Trophoblast cell (in vitro differentiated cells and primary cell): ENCODE data around the gene MAP2K4.
A peak's percentile ranks its signal among the peaks of the same experiment; 100 is the strongest.

ENCODE experiments used
- DNase-seq, 2 donors: peaks; one replicate each; pipeline ENCODE4 v3.0.0-alpha.2; 2016
- H2AFZ ChIP-seq: 2 replicates; pipeline ENCODE4 v1.6.1; 2013; ENCODE audit warnings: low read length, moderate library complexity, mild to moderate bottlenecking; ENCODE audit not compliant: insufficient read depth, poor library complexity
- H2AK5ac ChIP-seq: 2 replicates; pipeline ENCODE4 v1.6.1; 2013; ENCODE audit warnings: mild to moderate bottlenecking, low read length
- H2BK120ac ChIP-seq: 2 replicates; pipeline ENCODE4 v1.6.1; 2013; ENCODE audit warnings: low read length, mild to moderate bottlenecking, moderate library complexity; ENCODE audit not compliant: insufficient read depth, poor library complexity
- H2BK12ac ChIP-seq: 2 replicates; pipeline ENCODE4 v1.6.1; 2013; ENCODE audit warnings: mild to moderate bottlenecking, low read length, moderate library complexity
- H2BK5ac ChIP-seq: 2 replicates; pipeline ENCODE4 v1.6.1; 2013; ENCODE audit warnings: low read length, low read depth, moderate library complexity, mild to moderate bottlenecking; ENCODE audit not compliant: poor library complexity
- H3K14ac ChIP-seq: 2 replicates; pipeline ENCODE4 v1.6.1; 2013; ENCODE audit warnings: mild to moderate bottlenecking, low read length
- H3K18ac ChIP-seq: 2 replicates; pipeline ENCODE4 v1.6.1; 2013; ENCODE audit warnings: mild to moderate bottlenecking, low read length
- H3K23ac ChIP-seq: 2 replicates; pipeline ENCODE4 v1.6.1; 2013; ENCODE audit warnings: low read length
- H3K27ac ChIP-seq: 2 replicates; pipeline ENCODE4 v1.5.1; 2013; ENCODE audit warnings: low read depth, mild to moderate bottlenecking, inconsistent platforms, low read length, moderate library complexity
- H3K27me3 ChIP-seq: 2 replicates; pipeline ENCODE4 v1.6.1; 2013; ENCODE audit warnings: inconsistent platforms, mild to moderate bottlenecking, low read length, moderate library complexity; ENCODE audit not compliant: insufficient read depth
- H3K36me3 ChIP-seq, 2 experiments: 1 replicate in 1 of 2; 2 replicates in 1 of 2; pipeline ENCODE4 v1.6.1; 2013; ENCODE audit warnings: low read length in 2 of 2, mild to moderate bottlenecking in 2 of 2, moderate library complexity in 1 of 2; ENCODE audit not compliant: insufficient read depth in 2 of 2, control insufficient read depth in 1 of 2
- H3K4ac ChIP-seq: 2 replicates; pipeline ENCODE4 v1.6.1; 2013; ENCODE audit warnings: low read depth, mild to moderate bottlenecking, low read length, moderate library complexity
- H3K4me1 ChIP-seq, 2 experiments: 1 replicate in 1 of 2; 2 replicates in 1 of 2; pipeline ENCODE4 v1.6.1; 2013; ENCODE audit warnings: low read length in 2 of 2, mild to moderate bottlenecking in 2 of 2, moderate library complexity in 1 of 2; ENCODE audit not compliant: insufficient read depth in 2 of 2, control insufficient read depth in 1 of 2
- H3K4me2 ChIP-seq: 2 replicates; pipeline ENCODE4 v1.6.1; 2013; ENCODE audit warnings: inconsistent platforms, mild to moderate bottlenecking, low read length, moderate library complexity
- H3K4me3 ChIP-seq: 2 replicates; pipeline ENCODE4 v1.5.1; 2013; ENCODE audit warnings: mild to moderate bottlenecking, low read depth, low read length, inconsistent platforms
- H3K79me1 ChIP-seq: one replicate; pipeline ENCODE4 v1.6.1; 2013; ENCODE audit warnings: low read length
- H3K79me2 ChIP-seq: 2 replicates; pipeline ENCODE4 v1.6.1; 2013; ENCODE audit warnings: low read length, mild to moderate bottlenecking; ENCODE audit not compliant: control insufficient read depth, insufficient read depth, poor library complexity
- H3K9ac ChIP-seq: 2 replicates; pipeline ENCODE4 v1.6.1; 2013; ENCODE audit warnings: mild to moderate bottlenecking, low read length
- H3K9me3 ChIP-seq: 2 replicates; pipeline ENCODE4 v1.6.1; 2013; ENCODE audit warnings: low read depth, mild to moderate bottlenecking, control low read depth, inconsistent platforms, low read length; ENCODE audit not compliant: insufficient read depth
- H4K12ac ChIP-seq: 2 replicates; pipeline ENCODE4 v1.6.1; 2013; ENCODE audit warnings: low read depth, mild to moderate bottlenecking, low read length, moderate library complexity
- H4K8ac ChIP-seq: 2 replicates; pipeline ENCODE4 v1.6.1; 2013; ENCODE audit warnings: low read depth, mild to moderate bottlenecking, low read length, moderate library complexity
- H4K91ac ChIP-seq: one replicate; pipeline ENCODE4 v1.6.1; 2013; ENCODE audit warnings: low read depth, mild to moderate bottlenecking, low read length, moderate library complexity
- WGBS: extraction: QIAGEN DNeasy Blood & Tissue Kit; methylation state at CpG from one replicate; pipeline ENCODE4 v1.1.7; 2013; ENCODE audit warnings: missing lambda C conversion rate; ENCODE audit not compliant: insufficient read length, insufficient coverage; ENCODE audit errors: extremely low coverage; 5-methylcytosine and 5-hydroxymethylcytosine counted together

The MAP2K4 gene

DNA sequence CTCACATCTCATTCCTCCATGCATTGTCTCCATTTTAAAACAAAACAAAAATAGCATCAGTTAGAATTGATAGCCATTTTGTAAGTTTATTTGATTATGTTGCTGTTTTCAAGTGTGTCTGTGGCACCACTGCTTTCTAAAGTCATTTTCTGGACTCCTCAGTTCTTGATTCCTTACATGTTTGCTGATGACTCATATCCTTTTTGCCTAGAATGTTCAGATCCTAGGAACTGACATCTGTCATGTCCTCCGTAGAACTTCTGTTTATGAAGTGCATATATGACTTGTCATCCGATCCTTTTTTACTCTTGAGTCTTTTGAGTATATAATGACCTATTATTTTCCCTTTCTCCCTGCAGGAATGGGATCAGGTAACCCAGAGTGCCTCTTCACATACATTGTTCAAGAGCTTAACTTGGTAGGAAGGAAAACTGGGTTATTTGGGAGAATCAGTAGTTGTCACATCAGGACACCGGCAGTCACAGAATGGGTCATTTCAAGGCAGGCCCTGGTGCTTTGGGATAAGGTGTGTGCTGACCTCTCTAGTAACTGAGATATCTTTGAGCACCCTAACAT is 69.2 kb downstream of the MAP2K4 start:
- Histone ChIP-seq H2BK12ac (no peak overlapping the region), H3K9ac (no peak overlapping the region), H3K14ac (no peak overlapping the region), H3K27ac (no peak overlapping the region), H3K4me1 (peaks cover 2 to 7% of the 10 kb centered on the region in 2 experiments), H2AK5ac (no peak overlapping the region), H3K18ac (no peak overlapping the region), H4K91ac (no peak overlapping the region), H3K4me3 (no peak overlapping the region), H4K12ac (no peak overlapping the region), H3K79me1 (no peaks in the 10 kb centered on the region), H3K36me3 (no peaks in the 10 kb centered on the region), H3K4ac (no peak overlapping the region), H2AFZ (no peak overlapping the region), H3K9me3 (no peaks in the 10 kb centered on the region), H3K27me3 (no peaks in the 10 kb centered on the region), H3K23ac (no peak overlapping the region), H3K79me2 (no peaks in the 10 kb centered on the region), H4K8ac (no peak overlapping the region), H2BK5ac (no peak overlapping the region), H2BK120ac (no peak overlapping the region), H3K4me2 (no peak overlapping the region)
- peak in 1 of 2 donors; percentile 54 for DNase-seq
- WGBS, result no CpG with 5 or more reads among the region's 3 CpGs

GRCh38 chr17:12094336-12094735 is 73.7 kb downstream of the MAP2K4 start:
- no CpG with 5 or more reads among the region's 2 CpGs for WGBS
- Histone ChIP-seq H3K27ac (no peak overlapping the region), H3K23ac (no peak overlapping the region), H3K79me1 (no peaks in the 10 kb centered on the region), H2AK5ac (no peak overlapping the region), H4K12ac (no peak overlapping the region), H3K14ac (no peak overlapping the region), H3K18ac (no peak overlapping the region), H3K4me3 (no peak overlapping the region), H3K4me2 (no peak overlapping the region), H2BK5ac (no peak overlapping the region), H2BK12ac (no peak overlapping the region), H3K4me1 (peaks cover 2 to 7% of the 10 kb centered on the region in 2 experiments), H2BK120ac (no peak overlapping the region), H4K8ac (no peak overlapping the region), H3K27me3 (no peaks in the 10 kb centered on the region), H3K4ac (no peak overlapping the region), H3K9ac (no peak overlapping the region), H4K91ac (no peak overlapping the region), H2AFZ (no peak overlapping the region), H3K9me3 (no peaks in the 10 kb centered on the region), H3K79me2 (no peaks in the 10 kb centered on the region), H3K36me3 (peaks cover 0 to 2% of the 10 kb centered on the region in 2 experiments)
- DNase-seq, result no peak

DNA sequence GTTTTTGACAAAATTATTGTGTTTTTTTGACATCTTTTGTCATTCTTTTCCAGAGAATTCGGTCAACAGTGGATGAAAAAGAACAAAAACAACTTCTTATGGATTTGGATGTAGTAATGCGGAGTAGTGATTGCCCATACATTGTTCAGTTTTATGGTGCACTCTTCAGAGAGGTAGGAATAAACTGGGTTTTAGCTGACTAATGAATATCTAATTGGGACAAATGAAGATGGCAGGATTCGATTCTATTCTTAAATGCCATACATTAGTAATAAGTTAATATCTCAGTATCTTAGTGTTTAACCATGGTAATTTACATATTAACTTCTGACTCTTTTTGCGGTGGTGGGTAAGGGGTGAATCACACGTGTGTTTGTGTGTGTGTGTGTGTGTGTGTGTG is 74.8 kb downstream of the MAP2K4 start:
- no peak overlapping the region for H3K14ac ChIP-seq
- no CpG with 5 or more reads among the region's 5 CpGs for WGBS
- H2BK12ac ChIP-seq, result no peak overlapping the region
- peaks cover 0 to 2% of the 10 kb centered on the region in 2 experiments for H3K36me3 ChIP-seq
- no peaks in the 10 kb centered on the region for H3K79me1 ChIP-seq
- H3K4me1 ChIP-seq, result no peaks in the 10 kb centered on the region
- H3K79me2 ChIP-seq, result no peaks in the 10 kb centered on the region
- no peak overlapping the region for H2BK5ac ChIP-seq
- H3K9ac ChIP-seq, result no peak overlapping the region
- H4K12ac ChIP-seq, result no peak overlapping the region
- H3K9me3 ChIP-seq, result no peaks in the 10 kb centered on the region
- H2AK5ac ChIP-seq, result no peak overlapping the region
- no peak overlapping the region for H4K91ac ChIP-seq
- no peak overlapping the region for H4K8ac ChIP-seq
- H3K27ac ChIP-seq, result no peak overlapping the region
- H3K18ac ChIP-seq, result no peak overlapping the region
- H2BK120ac ChIP-seq, result no peak overlapping the region
- no peak overlapping the region for H3K4me3 ChIP-seq
- no peak overlapping the region for H3K4me2 ChIP-seq
- no peak overlapping the region for H2AFZ ChIP-seq
- H3K27me3 ChIP-seq, result no peaks in the 10 kb centered on the region
- no peak overlapping the region for H3K4ac ChIP-seq
- no peak overlapping the region for H3K23ac ChIP-seq
- no peak for DNase-seq

- Histone ChIP-seq H3K18ac (no peak overlapping the region), H3K23ac (no peak overlapping the region), H2AFZ (no peak overlapping the region), H3K4me2 (no peak overlapping the region), H2AK5ac (no peak overlapping the region), H4K12ac (no peak overlapping the region), H2BK120ac (no peak overlapping the region), H3K9me3 (no peaks in the 10 kb centered on the region), H3K4me1 (no peaks in the 10 kb centered on the region), H2BK5ac (no peak overlapping the region), H3K27me3 (no peaks in the 10 kb centered on the region), H4K8ac (no peak overlapping the region), H3K27ac (no peak overlapping the region), H3K79me1 (no peaks in the 10 kb centered on the region), H3K36me3 (peaks cover 0 to 2% of the 10 kb centered on the region in 2 experiments), H3K4me3 (no peak overlapping the region), H3K4ac (no peak overlapping the region), H3K79me2 (no peaks in the 10 kb centered on the region), H2BK12ac (no peak overlapping the region), H3K14ac (no peak overlapping the region), H4K91ac (no peak overlapping the region), H3K9ac (no peak overlapping the region)
- no peak for DNase-seq
- WGBS, result no CpG with 5 or more reads among the region's 3 CpGs
These were observed 76.6 kb downstream of the MAP2K4 start for GRCh38 chr17:12097326-12097725.
